GM18519 (cell line): Measurements from ENCODE around the gene UQCRQ.

Experiments
- ATAC-seq: cut with Tn5 transposase; IDR thresholded peaks from one replicate; pipeline ENCODE4 v1.9.1; 2021; ENCODE audit warnings: mild to moderate bottlenecking, moderate library complexity; ENCODE audit not compliant: unreplicated experiment, low FRiP score

The UQCRQ gene

DNA sequence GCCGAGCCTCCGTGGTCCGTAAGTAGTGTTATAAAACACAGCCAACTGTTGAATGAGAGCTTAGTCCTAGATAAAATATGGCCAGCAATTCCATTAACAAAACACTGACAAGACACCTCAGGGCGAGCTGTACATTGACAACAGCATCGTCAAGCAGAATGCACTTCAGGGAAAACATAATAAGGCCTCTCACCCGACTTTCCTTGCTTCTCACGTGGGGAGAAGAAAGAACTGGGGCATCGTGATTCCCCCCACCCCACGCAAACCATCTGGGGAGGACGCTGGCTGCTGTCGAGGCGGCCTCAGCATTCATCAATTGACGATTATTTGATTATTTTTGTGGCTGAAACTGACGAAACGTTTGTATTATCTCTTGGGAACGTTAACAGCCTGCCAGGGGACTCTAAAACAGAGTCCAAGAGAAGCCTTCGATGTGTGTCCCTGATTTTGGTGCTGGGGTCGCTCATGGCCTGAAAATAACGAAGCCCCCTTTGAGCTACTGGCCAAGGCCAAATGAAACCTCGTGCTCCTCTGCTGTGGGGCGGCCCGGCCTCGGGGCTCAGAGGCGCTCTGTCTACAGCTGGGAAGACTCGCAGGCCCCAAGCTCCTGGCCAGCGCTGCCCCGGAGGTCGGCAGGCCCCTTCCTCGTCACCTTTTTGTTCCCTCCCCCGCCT, 637 bp upstream of the UQCRQ start:
- no peak for ATAC-seq

DNA sequence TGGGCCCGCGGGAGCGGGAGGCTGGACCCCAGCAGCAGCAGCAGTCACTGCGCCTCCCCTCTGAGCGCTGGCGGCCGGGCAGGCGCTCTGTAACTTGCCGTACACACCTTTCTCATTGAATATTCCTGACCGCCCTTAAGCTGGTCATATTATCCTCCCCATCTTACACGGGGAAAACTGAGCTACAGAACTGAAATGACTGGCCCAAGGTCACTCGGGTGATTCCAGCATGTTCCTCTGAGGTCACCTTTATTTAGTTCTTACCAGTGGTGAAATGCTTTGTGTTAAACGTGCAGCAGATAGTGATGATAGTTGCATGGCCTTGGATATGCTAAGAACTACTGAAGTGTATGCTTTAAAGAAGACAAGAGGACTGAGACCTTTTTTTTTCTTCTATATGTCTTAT, 607 bp downstream of the UQCRQ start:
- no peak for ATAC-seq

DNA sequence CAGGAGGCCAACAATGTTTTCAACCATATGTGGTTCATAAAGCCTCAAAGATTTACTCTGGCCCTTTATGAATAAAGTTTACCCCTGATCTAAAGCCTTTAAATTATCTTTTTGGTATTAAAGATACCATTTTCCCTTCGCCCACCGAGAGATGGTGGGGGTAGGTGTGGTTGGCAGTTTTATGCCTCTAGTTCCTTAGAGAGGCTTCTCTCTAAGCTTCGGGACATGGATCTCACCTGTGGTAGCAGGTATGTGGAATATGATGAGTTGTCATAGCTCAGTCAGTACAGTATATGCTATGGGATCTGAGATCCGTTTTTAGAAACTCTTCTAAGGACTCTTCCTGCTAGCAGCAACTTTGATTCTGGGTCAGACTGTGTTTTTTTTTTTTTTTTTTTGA, 2.3 kb downstream of the UQCRQ start:
- no peak for ATAC-seq

DNA sequence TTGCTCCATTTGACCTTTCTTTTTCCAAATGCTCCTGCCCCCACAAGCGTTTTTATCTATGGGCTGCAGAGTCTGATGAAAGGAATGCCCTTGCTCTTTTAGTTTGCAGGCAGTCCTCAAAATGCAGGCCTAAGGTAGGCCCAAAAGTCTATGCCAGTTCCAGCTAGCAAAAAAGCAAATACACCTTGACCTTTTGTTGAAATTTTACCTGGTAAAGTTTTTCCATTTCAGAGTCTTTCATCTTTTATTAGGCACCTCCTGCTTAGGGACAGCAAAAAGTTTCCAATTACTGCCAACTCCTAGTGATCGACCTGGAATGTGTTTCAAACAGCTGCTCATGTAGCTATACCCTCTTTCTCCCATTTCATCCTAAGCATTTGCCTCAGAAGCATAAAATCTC, 4.4 kb downstream of the UQCRQ start:
- ATAC-seq: no peak

DNA sequence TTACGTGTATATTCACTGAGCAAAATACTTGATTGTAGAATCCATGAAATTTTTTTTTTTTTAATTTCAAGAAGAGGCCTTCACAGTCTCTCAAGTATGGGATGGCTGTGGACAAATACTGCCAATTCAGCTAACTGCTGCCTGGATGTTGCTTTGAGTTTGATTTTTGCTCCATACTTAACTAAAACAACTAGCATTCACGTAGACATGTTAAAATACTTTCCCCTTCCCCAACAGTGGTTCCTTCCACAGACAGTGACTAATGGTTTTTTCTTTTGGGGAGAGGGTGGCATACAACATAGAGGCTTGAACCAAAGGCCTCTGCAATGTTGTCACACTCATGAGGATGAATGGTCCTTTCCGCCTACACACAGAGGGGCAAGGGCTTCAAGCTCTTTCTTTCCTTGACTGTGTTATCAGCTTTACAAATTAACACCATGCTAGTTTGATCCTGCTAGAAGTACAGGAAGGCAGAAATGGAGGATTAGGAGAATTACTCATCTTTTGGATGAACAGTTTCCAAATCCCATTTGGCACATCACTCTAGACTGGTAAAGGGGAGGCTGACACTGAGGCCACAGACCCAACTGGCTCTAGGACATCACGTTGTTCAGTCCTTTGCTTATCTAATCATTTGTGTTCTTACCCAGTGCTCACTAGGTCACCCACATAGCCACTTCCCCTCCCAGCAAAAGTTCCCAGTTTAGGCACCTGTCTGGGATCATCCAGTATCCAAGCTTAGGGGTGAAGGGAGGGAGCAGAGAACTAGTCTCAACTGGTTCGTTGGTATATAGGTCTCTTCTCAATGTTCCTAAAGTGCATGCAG, 5.2 kb downstream of the UQCRQ start:
- ATAC-seq: no peak

DNA sequence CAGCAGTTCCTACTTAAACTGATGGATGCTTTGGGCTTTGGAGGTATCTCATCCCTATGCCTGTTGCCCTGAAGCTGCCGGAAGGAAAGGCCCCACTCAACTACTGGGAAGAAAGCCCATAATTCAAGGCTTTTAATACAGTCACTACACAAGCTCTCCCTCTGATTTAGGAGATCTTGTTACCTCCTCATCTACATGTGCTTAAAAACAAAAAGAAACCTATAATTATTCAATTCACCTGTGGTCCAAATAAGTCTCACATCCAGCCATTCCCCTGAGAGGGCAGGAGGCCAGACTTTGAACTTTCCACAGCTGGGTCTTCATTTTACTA, 6.3 kb downstream of the UQCRQ start:
- no peak for ATAC-seq

DNA sequence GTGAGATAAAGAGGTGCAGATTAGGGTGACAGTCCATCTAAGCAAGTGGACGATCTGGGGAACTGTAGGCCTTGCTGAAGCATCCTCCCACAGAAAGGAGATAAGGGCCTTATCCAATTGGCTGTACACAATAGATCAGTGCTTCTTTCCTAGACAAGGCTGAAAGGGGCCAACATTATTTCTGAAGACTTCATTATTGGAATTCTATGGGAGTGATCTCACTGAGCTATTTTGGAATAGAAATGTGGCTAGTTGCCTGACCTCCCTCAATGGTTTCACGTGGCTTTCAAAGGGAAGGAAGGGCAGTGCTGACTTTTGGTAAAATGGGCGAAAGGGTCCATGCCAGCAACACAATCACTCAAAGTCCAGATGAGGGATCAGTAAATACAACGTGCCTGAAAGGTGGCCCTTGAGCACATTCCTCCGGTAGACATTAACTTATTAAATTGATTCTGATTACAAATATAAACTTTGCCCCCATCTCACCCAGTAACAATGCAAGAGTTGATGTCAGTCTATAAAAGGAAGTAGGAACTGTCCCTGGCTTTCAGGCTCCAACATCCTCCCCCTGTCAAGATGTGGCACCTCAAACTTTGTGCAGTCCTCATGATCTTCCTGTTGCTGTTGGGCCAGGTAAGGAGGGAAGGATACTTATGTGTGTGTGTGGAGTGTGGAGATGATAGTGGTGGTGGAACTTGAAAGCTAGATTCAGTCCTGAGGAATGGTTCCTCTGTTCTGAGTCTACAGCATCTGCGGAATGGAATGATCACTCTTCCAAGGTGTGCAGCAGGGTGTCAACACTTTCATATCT, 6.9 kb downstream of the UQCRQ start, which contains the start of gene LEAP2:
Gene LEAP2, plus strand, starts transcription at position 550 of the 811 bp plus-strand sequence. Its CDS starts 27 bp downstream, at position 577.
- no peak for ATAC-seq

DNA sequence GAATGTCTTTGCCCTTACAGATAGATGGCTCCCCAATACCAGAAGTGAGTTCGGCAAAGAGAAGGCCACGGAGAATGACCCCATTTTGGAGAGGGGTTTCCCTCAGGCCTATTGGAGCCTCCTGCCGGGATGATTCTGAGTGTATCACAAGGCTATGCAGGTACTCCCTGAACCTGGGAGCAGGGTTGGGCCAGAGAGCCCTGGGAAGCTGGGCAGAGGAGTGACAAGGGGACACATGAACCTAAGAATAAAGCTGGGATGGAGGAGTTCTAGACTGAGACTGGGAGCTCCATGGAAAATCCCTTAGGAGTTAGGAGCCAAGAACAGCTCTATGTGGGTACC, 7.5 kb downstream of the UQCRQ start:
- ATAC-seq: no peak

DNA sequence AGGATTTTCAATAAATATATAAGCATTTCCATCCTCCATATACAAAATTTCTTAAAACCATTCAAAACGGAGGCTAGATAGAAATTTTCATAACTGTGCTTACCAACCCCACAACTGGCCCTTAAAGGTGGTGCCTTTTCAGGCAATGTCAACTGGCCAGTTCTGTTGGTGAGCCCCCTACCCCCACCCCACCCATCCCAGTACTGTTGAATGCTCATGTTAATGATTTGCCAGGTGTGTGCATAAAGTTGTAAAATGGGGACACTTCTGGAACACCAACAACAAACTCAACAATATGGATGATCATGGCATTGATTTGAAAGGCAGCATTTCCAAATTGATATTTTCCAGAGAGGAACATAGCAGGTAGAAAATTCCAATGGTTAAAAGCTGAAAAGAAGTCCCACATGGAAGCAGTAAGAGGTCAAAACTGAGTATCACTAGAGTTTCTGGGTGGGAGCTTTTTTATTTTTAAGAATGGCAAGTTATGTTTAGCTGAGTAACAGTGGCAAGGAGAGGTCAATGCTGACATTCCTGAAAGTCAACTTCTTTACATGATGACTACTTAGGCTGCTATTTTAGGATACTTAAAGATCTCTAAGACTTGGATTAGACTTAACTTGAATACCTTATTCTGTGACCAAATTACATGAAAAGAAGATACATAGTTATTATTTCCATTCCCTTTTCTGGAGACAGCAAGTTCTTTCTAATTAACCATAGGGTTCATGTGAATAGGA, 9.7 kb downstream of the UQCRQ start:
- ATAC-seq: no peak

DNA sequence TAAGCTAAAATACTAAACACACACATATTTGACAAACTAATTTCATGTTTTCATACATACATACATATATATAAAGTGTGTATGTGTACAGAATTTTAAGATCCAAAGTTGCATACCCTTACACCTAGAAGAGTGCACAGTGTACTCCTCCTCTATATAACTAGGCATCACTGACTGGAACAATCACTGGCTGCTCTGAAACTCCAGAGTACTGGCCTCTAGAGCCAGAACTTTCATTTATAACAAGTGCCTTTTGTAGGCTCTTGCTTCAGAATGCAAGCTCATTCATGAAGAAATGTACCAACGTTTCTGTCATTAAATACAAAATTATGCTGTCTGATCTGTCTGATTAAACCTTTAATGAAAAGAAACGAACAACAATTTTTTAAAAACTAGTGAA, 11.0 kb downstream of the UQCRQ start:
- ATAC-seq: no peak

DNA sequence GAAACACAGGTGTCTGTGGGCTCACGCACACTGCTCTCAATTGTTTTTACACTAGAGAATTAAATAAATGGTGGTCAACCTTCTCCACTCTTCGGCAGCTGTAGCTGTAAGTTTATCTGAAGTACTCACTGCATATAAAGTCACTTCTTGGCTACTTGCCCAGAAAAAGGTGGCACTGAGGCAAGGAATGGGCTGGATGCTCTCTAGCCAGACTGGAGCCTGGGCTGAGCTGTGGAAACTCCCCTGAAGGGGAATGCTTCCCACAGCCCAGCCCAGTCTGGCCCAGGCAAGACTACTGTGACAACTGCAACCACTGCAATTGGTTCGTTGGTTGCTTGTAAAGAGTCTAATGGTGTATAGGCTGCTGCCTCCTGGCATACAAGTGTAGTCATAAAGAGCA, 11.5 kb downstream of the UQCRQ start:
- no peak for ATAC-seq

DNA sequence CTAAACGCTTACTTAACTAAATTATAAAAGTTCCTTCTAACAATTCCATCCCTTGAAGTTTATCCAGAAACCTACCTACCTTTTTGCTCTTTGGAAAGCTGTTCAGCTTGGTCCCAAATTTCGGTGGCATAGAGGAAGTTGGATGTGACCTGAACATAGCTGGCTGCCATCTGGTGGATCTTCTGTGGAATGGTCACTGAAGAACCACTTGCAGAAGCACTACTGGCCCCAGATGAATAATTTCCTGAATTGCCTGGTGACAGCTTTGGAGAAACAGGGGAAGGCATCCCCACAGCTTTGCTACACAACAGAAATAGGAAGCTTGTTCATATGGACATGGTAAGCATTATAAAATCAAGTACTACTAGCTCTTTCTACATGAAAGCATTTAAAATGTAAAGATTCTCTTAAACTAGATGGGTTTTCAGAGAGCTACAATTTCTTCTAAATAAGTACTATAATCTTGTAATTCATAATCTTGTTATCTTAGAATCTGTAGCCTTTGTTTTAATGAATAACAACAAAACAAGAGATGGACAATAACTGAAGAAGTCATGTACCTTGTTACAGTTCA, 16.9 kb downstream of the UQCRQ start:
- ATAC-seq: peak; percentile 53

DNA sequence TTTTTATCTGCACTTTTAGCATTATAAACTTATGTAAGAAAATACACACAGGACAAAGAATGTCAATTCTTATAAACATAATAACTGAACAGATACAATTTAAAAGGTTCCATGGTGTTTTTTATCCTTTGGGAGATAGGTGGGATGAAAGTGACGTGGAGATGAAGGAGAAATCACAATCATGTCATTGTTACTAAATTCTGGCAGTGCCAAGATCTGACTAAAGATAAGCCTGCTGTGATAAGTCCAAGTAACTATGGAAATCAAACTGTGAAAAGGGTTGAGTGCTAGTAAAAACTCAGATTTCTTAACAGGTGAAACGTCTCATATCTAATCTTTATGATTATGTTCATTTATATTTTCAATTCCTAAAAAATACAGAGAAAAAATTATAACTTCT, 18.1 kb downstream of the UQCRQ start:
- ATAC-seq: no peak

DNA sequence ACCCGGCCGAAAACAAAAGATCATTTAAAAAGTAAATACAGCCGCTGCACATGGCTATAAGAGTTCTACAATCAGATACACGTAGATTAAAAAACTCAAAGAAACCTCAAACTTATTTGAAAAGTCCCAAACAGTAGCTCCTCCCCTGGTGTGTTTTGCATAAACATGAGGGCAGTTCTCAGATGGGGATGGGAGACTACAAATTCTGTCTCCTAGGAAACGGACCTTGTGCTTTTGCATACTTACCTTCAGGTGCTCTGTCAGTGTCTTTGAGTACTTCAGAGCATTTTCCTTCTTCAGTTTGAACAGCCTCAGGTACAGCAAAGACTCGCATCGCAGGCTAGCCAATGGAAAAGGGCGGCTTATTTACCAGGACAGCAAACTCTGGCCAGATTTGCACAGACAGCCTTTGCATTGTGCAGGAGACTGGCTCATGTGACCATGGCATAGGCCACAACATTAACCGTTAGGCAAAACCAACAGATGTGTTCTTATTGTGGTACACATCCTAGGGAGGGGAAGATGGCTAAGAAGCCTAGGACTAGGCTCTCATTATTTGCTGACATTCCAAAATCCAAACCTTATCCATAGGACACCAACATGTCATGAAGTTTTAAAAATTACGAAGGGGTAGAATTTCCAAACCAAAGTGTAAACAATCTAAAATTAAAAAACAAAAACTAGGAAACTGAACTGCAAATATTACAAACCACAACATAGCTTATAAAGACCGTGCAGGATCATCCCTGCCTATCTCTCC, 19.8 kb downstream of the UQCRQ start:
- no peak for ATAC-seq

DNA sequence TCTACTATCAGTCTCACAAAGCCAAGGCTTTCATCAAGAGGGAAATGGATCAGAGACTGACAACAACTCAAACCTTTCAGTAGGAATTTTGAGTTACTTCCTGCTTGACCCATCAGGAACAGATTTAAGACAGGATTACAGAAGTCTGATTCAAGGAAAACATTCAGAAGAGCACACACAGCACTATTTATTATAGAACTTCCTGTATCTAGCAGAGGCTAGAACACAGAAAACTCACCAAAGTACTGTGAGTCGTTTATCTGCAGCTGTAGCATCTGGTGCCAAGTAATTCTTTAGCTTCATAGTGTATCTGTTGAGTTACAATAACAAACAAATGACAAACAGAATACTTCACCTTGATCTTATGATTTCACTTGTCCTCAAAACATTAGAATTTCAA, 20.8 kb downstream of the UQCRQ start:
- no peak for ATAC-seq

DNA sequence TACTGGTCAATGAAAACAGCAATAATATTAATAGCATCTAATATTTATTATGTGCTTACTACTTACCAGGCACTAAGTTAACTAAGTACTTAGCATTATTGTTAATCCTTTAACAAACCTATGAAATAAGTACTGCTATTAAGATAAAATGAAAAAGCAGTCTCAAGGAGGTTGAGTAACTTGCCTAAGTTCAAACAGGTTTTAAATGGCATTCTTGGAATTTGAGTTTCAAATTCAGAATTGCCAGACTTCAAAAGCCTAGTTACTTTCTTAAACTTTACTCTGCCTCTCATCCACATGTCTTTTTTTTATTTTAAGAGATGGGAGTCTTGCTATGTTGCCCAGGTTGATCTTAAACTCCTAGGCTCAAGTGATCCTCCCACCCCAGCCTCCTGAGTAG, 23.1 kb downstream of the UQCRQ start:
- ATAC-seq: no peak

DNA sequence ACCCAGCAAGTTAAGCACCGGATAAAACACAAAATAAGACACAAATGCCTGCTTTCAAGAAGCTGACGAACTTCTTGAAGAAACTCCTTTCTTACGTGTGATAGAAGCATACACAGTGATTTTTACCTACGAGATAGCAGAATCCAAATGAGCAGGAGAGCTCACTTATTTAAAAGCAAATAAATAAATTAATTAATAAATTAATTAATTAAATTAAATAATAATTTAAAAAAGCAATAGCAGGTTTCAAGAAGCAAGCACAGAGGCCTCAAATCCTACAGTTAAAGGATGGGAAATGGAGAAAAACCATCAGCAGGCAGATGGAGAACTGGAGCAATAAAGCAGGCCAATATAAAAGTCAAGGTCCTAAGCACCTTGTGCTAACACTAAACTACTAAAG, 24.4 kb downstream of the UQCRQ start:
- ATAC-seq: no peak

DNA sequence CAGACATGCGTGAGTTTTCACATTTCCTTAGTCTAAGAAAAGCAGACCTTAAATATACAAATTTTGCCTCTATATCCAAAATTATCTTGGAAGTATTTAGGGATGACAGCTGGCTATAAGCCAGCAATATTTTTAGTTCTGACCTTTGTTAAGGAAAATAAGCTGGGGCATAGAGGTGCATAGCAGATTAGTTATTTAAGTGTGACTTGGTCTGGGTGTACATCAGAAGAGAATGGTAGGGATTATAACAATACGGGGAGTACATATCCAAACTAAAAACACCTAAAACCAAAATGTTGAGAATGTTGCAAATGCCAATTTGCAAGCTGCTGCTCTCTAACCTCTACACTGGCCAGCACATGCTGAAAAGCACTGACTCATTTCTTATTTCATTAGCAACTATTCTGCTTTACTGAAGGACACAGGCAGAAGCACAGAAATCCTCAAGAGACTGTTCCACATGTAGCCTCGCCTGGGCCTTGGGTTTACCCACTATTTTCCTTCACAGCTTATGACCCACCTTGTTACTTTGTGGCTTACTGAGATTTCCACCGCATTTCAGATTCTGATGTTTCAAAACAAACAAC, 29.4 kb downstream of the UQCRQ start:
- ATAC-seq: no peak

DNA sequence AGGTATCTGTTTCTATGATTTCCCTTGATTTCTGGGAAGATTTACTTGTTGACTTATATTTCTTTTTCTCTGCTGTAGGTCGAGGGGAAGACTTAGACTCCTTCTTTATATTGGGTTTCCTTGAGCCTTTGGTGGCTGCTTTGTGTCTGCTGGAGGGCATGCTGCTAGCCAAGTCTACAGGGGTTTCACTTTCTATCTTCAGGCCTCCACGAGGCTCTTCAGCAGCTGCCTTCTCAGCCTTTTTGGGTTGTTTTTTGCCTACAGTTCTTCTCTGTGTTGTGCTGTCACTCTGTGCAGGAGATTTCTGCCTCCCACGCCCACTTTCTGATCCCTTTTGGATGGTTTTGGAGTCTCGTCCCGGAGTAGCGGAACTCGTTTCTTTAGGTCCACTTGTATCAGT, 30.2 kb downstream of the UQCRQ start:
- no peak for ATAC-seq
